ENCODE data around the gene EXTL1.
A peak's percentile ranks its signal among the peaks of the same experiment; 100 is the strongest.
"Not testable (repeated sequence)": the region's sequence is repeated elsewhere in the genome, so short reads cannot be mapped to it uniquely, and the experiment has no call there.

EXTL1 gene

GRCh38 chr1:26021647-26022403 is at the start of gene EXTL1:
Gene EXTL1 (plus strand): TSS chr1:26021775. CDS start chr1:26022647, 872 bp downstream.
- DNase-seq: peak; percentile 14

GRCh38 chr1:25971811-25972180 is 49.8 kb upstream of the EXTL1 start:
- no peak for DNase-seq

- no peak for DNase-seq
These were observed 47.8 kb upstream of the EXTL1 start for GRCh38 chr1:25973610-25974321.

- DNase-seq: no peak
These were observed 43.8 kb upstream of the EXTL1 start for GRCh38 chr1:25977801-25978200.

GRCh38 chr1:25978403-25978802 is 43.2 kb upstream of the EXTL1 start:
- DNase-seq: no peak

- DNase-seq: no peak
These were observed 42.4 kb upstream of the EXTL1 start for GRCh38 chr1:25979210-25979609.

- DNase-seq: no peak
These were observed 36.4 kb upstream of the EXTL1 start for GRCh38 chr1:25985171-25985570.

GRCh38 chr1:25985670-25986069 is 35.9 kb upstream of the EXTL1 start:
- no peak for DNase-seq

GRCh38 chr1:25986773-25987172 is 34.8 kb upstream of the EXTL1 start:
- DNase-seq: not testable (repeated sequence)

GRCh38 chr1:25987951-25988350 is 33.6 kb upstream of the EXTL1 start:
- peak; percentile 71 for DNase-seq

- DNase-seq: no peak
These were observed 31.9 kb upstream of the EXTL1 start for GRCh38 chr1:25989440-25990234.

- no peak for DNase-seq
These were observed 31.3 kb upstream of the EXTL1 start for GRCh38 chr1:25990251-25990650.

GRCh38 chr1:25990702-25991395 is 30.7 kb upstream of the EXTL1 start:
- no peak for DNase-seq

- DNase-seq: peak; percentile 61
These were observed 29.5 kb upstream of the EXTL1 start for GRCh38 chr1:25991937-25992688.

GRCh38 chr1:25992689-25993171 is 28.8 kb upstream of the EXTL1 start:
- no peak for DNase-seq

GRCh38 chr1:25993197-25993951 is 28.2 kb upstream of the EXTL1 start:
- DNase-seq: no peak

GRCh38 chr1:25994402-25995150 is 27.0 kb upstream of the EXTL1 start:
- DNase-seq: no peak

- no peak for DNase-seq
These were observed 24.4 kb upstream of the EXTL1 start for GRCh38 chr1:25996966-25997827.
